Activated CD8-positive, alpha-beta memory T cell treated with anti-CD3 and anti-CD28 coated beads for 48 hours (primary cell): Measurements from ENCODE around the gene SGCA.

Source experiments
- DNase-seq, 3 experiments: peaks; one replicate each; pipeline ENCODE4 v3.0.0-alpha.2; 2020; ENCODE audit warnings: low read depth in 2 of 3, low spot score in 2 of 3

SGCA gene

DNA sequence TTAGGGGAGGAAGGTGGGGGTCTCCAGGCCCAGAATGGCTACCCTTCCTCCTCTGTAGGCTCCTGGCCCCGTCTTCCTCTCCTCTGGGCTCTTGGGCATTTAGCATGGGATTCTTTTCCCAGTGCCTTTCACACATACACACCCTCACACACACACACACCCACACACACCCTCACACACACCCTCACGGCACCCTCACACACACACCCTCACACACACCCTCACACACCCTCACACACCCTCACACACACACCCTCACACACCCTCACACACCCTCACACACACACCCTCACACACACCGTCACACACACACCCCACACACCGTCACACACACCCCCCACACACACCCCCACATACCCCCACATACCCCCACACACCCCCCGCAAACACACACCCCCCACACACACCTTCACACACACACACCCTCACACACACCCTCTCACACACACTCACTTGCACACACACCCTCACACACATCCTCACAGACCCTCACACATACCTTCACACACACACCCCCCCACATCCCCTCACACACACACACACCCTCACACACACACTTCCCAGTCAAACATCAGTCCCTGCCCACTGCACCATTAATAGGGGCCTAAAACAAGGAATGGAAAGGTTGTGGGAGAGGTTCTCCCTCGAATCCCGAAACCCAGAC, 845 bp downstream of the SGCA start:
- DNase-seq, result no peak

DNA sequence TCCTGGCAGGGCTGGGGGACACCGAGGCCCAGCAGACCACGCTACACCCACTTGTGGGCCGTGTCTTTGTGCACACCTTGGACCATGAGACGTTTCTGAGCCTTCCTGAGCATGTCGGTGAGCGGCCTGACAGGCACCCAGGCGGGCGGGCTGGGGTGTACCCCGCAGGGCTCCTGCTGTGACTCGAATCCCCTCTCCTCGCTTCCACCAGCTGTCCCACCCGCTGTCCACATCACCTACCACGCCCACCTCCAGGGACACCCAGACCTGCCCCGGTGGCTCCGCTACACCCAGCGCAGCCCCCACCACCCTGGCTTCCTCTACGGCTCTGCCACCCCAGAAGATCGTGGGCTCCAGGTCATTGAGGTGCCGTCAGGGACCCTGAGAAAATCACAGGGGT, 1.6 kb downstream of the SGCA start:
- no peak for DNase-seq

DNA sequence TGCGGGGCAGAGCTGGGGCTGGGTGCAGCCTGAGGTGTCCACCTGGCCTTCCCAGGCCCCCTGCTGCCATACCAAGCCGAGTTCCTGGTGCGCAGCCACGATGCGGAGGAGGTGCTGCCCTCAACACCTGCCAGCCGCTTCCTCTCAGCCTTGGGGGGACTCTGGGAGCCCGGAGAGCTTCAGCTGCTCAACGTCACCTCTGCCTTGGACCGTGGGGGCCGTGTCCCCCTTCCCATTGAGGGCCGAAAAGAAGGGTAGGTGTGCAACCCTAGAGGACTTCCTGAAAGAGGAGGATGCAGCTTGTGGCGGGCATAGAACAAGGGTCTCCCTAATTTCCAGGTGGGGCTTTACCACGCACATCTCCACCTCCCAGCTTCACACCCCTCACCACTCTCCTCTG, 2.5 kb downstream of the SGCA start:
- DNase-seq, result no peak

DNA sequence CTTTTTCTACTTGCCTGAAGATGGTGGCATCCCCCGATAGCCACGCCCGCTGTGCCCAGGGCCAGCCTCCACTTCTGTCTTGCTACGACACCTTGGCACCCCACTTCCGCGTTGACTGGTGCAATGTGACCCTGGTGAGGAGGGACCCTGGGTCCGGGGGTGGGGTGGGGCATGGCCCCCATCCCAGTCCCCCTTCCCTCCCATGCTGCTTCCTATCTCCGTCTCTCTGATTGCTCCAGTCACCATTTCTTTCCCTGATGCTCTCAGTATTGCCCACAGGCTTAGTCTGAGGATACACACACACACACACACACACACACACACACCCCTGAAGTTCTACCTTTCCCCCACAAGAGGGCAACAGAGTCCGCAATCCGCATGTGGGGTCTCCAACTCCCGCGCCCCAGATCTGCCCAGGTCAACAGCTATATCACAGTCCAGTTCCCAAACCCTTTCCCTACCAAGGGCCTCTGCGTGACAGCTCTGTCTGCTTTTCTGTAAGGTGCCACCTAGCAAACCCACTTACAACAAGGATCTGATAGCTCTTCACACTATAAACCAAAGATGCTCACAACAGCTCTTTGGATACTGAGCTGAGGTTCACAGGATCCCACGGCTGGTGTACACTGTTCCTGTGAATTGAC, 3.4 kb downstream of the SGCA start:
- peak in 1 of 3 experiments; percentile 42 for DNase-seq

DNA sequence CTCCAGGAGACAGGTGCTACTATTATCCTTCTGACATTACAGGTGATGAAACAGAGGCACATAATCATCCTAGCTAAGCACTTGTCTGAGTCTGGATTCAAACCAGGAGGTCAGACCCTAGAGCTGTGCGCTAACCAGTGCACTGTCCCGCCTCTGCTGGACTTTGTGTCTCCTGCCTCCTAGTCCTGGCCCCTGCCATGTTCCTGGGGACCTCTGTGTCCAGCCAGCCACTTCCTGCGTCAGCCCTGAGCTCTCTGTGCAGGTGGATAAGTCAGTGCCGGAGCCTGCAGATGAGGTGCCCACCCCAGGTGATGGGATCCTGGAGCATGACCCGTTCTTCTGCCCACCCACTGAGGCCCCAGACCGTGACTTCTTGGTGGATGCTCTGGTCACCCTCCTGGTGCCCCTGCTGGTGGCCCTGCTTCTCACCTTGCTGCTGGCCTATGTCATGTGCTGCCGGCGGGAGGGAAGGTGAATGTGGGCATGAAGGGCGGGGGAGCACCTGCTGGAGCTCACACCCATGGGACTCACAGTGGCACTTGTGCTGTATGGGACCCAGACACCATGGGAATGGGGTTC, 4.2 kb downstream of the SGCA start:
- no peak for DNase-seq

DNA sequence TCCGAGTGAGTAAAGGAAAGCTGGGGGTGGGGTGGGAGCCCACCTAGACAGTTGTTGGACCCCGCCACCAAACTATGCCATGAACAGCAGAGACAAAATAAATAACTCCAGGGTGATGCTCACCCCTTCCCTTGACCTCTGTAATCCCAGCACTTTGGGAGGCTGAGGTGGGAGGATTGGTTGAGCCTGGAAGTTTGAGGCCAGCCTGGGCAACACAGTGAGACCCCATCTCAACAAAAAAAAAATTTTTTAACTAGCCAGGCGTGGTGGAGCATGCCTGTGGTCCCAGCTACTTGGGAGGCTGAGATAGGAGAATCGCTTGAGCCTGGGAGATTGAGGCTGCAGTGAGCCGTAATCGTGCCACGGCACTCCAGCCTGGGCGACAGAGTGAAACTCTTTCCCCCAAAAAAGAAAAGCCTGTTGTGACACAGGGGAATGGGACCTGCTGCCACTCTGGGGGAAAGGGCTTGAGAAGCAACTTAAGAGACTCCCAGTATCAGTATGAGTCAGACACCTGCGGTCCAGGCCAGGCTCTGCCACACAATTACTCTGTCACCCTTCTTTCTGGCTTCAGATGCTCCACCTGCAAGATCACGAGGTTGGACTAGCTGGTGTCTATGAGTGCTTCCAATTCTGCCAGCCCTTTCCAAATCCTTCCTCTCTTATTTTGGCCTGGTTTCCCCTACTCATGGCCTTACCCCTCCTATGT, 5.0 kb downstream of the SGCA start:
- no peak for DNase-seq

DNA sequence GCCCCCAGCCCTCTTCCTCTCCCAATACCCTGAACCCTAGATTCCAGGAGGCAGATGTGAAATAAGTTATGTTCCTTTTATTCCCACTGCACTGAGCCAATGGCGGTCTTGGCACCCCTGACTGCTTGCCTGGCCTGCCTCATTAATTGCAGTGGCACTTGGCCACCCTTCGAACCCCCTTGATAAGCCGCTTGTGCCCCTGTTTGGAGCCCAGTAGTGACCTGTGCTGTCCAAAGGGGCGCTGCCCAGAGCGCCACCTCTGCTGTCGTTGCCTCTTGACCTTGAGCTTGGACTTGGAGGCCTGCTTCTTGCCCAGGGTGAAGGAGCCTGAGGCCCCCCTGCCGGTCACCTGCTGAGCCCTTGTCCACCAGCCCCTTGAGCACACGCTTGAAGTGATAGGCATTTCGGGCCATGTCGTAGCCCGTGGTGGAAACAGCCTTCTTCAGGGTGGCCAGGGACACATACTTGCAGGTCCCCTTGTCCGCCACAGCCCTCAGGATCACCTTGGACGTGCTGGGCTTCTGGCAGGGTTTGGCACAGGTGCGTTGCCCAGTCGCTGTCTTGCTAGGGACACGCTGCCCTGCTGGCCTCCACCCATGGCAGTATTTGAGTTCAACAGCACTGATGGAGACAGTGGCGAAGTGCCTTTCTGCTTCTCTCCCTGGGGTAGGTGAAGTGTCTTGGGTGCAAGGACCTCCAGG, 5.7 kb downstream of the SGCA start:
- DNase-seq, result no peak

DNA sequence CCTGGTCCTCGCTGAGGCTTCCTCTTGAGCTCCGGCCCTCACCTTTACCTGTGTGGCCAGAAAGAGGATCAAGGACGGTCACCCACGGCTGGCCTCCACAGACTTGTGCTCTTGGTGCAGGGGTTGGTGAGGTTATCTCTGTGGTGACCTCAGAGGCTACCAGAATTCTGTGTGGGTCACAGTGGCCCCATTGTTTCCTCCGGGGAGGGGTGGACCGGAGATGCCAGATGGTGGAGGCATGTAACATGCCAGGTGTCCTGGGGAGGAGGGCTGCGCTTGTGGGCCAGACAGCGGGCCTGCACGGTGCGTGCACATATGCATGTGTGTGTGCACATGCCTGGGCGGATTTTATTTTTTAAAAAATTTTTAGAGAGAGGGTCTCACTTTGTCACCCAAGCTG, 6.3 kb downstream of the SGCA start:
- no peak for DNase-seq

DNA sequence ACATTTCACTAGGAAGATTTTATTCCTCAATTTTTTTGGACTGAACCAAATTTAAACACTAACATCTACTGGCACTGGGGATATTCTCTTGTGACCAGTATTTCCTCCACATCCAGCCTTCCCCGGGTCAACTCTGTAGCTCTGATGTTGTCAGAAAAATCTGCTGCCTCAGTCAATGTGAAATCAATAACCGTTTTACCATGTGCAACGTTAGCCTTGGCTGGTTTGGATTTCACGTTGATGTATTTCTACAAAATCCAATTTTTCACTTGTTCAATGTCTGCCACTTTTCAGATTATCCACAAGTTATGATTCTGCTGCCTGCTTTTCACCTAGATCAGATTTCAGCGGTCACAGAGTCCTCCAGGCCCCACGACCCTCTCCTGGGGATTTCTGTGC, 7.1 kb downstream of the SGCA start:
- DNase-seq, result no peak

DNA sequence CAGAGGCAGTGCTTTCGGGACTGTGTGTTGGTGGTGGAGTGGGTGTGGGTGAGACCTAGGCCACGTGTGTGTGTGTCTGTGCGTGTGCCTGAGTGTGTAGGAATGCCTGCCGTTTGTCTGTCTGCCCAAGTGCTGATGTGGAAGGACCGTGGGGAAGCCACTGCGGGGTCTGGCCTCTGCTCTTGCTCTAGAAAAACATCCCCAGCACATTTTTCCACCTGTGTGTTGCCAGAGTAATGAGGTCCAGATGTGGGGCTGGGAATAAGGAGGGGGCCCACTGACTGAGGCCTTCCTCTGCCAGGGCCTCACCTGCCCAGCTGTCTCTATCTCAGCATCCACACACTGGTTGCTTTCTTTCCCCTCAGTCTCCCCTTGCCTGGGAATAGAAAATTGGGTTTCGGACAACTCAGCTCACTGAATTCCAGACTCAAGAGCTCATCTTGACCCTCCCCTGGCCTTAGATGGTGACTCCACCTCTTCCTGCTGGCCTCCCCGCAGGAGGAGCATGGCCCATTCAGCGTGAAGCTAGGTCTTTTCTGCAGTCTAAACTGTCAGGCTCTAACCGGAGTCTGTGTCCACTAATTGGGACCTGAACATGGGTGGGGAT, 7.6 kb downstream of the SGCA start:
- DNase-seq, result no peak

DNA sequence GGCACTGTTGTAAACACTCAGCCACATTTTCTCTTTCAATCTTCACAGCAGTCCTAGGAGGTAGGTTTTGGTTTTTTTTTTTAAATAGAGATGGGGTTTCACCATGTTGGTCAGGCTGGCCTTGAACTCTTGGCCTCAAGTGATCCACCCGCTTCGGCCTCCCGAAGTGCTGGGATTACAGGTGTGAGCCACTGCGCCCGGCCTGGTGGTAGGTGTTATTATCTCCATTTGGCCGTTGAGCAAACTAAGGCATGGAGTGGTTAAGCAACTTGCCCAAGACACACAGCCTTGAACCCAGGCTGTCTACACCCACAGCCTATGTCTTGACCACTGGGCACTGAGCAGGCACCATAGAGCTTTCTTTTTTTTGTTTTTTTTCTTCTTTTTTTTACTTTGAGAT, 8.6 kb downstream of the SGCA start:
- DNase-seq, result no peak

DNA sequence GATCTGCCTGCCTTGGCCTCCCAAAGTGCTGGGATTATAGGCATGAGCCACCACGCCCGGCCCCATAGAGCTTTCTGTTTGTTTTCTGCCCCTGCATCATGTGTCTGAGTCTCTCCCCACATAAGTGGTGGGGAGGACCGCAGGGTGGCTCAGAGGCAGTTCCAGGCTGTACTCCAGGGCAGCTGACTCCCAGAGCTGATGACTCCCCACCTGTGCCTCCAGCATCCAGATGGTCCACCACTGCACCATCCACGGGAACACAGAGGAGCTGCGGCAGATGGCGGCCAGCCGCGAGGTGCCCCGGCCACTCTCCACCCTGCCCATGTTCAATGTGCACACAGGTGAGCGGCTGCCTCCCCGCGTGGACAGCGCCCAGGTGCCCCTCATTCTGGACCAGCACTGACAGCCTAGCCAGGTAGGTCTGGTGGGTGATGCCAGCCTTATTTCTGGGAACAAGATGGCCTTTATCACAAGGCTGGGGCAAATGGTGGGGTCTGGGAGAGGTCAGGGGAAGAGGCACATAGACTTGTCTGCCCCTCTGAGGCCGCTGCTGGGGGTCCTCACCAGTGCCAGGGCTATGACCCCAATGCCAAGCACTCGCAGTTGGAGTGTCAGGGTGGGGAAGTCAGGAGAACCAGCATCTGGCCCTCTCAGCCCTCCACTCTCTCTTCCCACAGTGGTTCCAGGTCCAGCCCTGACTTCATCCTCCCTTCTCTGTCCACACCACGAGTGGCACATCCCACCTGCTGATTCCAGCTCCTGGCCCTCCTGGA, 9.4 kb downstream of the SGCA start:
- no peak for DNase-seq

DNA sequence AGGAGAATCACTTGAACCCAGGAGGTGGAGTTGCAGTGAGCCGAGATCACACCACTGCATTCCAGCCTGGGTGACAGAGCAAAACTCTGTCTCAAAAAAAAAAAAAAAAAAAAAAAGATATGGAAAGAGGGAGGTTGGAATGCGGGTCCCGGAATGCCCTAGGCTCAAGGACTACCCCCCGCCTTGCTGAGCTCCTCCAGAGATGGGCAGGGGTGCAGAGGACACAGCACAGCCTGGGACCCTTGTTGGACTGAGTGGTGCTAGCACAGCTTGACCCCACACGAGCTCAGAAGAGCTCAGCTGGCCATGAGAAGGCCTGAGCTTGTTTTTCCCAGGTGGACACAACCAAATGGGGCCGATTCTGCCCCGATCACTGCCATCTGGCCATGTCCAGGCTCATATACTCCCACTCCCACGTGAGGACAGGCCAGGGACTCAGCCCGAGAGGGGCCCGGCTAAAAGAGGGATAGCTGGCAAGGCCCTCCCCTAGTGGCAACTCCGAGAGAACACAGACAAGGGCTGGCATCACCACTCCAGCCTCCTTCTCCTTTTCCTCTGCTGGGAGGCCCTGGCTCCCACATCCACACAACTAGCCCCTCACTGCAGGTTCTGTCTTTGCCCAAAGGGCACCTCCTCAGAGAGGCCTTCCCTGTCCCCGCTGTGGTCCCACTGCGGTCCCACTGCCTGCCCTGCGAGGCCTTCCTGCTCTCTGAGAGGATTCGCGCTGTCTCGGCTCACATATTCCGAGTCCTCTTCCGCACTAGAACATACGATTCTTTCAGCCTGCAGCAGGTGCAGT, 11.0 kb downstream of the SGCA start:
- DNase-seq, result no peak

DNA sequence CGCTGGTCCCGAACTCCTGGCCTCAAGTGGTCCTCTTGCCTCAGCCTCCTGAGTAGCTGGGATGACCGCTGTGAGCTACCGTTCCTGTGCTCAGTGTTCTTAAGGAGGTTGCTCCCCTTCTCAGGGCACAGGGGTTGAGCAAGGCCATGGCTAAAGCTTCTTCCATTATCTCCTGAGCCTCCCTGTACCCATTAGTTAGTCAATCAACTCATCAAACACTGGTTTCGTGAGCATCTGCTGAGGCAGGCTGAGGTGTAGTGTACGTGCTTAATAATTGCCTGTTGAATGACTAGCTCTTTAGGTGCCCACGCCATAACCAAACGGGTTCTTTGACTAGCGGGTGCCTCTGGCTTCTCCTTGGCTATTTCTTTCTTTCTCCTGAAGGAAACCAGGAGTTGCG, 11.7 kb downstream of the SGCA start:
- DNase-seq, result no peak

DNA sequence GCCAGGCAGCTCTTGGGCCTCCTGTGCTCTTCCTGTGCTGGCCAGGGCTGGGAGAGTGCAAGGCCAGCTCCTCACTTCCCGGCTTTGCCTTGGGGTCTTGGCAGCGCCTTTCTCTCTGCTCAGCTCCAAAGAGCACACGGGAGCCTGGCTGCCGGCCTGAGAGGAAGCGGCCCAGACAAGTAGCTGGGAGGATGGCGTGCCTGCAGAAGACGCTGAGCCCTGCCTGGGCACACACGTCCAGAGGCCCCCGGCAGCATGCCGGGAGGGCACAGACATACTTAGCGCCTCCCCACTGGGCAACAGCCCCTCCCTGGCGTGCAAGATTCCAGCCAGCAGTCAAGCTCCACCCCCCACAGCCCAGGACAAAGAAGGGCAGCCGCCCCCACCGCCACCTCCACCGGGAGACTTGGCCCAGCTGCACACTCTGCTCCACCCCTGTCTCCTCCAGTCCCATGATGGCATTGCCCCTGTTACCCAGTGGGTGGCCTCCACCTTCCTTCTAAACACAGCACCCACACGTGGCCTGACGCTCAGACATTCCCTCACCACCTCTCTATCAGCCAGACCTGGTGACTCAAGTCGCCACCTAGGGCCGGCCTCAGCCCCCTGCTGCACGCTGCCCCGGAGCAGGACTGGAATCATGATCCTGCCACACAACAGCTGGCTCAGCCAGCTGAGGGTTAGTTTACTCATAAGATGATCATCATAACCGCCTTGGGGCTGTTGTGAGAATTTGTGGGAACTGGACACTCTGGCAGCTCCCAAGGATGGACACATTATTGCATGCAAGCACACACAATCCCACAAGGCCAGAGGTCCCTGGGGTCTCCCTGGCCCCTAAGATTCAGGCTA, 12.4 kb downstream of the SGCA start:
- DNase-seq, result no peak

DNA sequence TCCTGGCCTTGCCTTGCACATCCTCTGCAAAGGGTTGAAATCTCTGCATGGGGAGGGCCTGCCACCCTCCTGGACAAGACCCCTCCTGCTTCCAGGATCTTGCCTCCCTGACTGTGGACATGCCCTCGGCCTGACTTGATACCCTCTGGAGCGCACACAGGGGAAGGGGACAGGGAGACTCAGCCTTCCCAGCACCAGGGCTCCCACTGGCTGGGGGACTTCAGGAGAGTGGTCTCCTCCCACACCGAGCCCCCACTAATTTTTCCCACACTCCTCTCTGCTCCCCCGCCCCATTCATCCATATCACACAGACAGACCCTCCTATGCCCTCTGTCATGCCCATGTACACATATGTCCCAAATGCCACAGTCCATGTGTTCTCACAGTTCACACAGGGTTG, 14.3 kb downstream of the SGCA start:
- no peak for DNase-seq

DNA sequence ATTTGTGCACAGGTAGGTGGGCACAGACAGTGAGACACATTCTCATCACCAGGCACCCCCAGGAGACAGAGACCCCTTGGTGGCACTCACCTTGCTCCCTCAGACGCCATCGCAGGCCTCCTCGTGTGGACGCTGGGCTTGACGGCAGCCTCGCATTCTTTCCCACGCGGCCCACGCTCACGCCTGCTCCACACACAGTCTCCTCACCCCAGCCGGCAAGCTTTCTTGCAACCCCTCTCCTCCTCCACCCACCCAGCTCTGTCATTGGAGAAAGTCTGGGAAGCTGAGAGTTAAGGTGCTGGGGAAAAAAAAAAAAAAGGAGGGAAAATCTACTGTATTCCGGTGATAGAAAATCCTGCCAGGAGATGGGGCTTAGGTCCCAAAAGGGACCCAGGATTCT, 14.8 kb downstream of the SGCA start:
- no peak for DNase-seq

DNA sequence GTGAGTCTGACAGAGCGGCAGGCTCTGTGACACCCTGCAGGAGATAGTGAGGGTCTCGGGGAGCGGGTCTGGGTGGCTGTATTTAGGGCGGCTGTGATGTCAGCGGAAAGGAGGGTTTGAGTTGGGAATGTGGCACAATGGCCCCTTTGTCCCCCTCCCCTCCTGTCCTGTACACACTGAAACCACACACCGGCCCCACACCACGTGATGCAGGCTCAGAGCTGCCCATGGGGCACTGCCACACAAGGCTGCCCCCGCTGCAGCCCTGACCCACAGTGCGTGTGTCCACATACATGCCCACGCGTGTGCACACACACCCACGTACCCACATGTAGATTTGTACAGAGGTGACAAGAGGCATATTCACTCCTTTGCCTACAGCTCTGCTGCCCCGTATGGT, 15.3 kb downstream of the SGCA start:
- DNase-seq, result no peak
